H1 (cell line): ENCODE results near the gene HOXA11. TPM values are rescaled to one million over a fixed set of nuclear protein-coding genes. Genes with fewer than 3 reads are reported as not detected.
A peak's percentile ranks its signal among the peaks of the same experiment; 100 is the strongest.

Experiments used
- CTCF ChIA-PET: fragments of 300-600 bp; sonication (Branson Sonifier 250); formaldehyde crosslinking; loops from one replicate; lab custom pipeline; 2021; ENCODE audit not compliant: partially characterized antibody; lab: Charles Lee
- POLR2A ChIA-PET: fragments of 300-600 bp; sonication (Branson Sonifier 250); formaldehyde crosslinking; loops from one replicate; lab custom pipeline; 2021; ENCODE audit warnings: inconsistent platforms; ENCODE audit not compliant: partially characterized antibody; lab: Charles Lee
- DNase-seq, 2 experiments: peaks; one replicate each; pipeline versions ENCODE4 v3.0.0 to v3.0.0-alpha.2; 2010 to 2022; ENCODE audit warnings: low spot score in 2 of 2, low read depth in 1 of 2, mixed read lengths in 1 of 2
- FAIRE-seq: peaks from 2 replicates; lab custom pipeline; 2011; peaks lifted over from hg19 to GRCh38; lab: Jason Lieb, UNC
- H2AFZ ChIP-seq: 2 replicates; pipeline ENCODE4 v1.8.1; 2012; ENCODE audit warnings: low read length, inconsistent platforms
- H2AK5ac ChIP-seq: 2 replicates; pipeline ENCODE4 v1.6.1; 2013; ENCODE audit warnings: low read depth, low read length
- H2BK120ac ChIP-seq: replicated peaks from 2 replicates; pipeline ENCODE3; 2013; ENCODE audit warnings: low read depth, low read length, inconsistent platforms
- H2BK12ac ChIP-seq: 2 replicates; pipeline ENCODE4 v1.6.1; 2013; ENCODE audit warnings: low read depth, low read length
- H2BK15ac ChIP-seq: 2 replicates; pipeline ENCODE4 v1.6.1; 2013; ENCODE audit warnings: low read length
- H2BK20ac ChIP-seq: 2 replicates; pipeline ENCODE4 v1.6.1; 2013; ENCODE audit warnings: low read length
- H2BK5ac ChIP-seq: 2 replicates; pipeline ENCODE4 v1.6.1; 2013; ENCODE audit warnings: low read depth, low read length
- H3K14ac ChIP-seq: 2 replicates; pipeline ENCODE4 v1.6.1; 2013; ENCODE audit warnings: inconsistent platforms; ENCODE audit not compliant: insufficient read length
- H3K18ac ChIP-seq: 2 replicates; pipeline ENCODE4 v1.6.1; 2013; ENCODE audit warnings: low read length; ENCODE audit errors: extremely low read depth
- H3K23ac ChIP-seq: 2 replicates; pipeline ENCODE4 v1.6.1; 2013; ENCODE audit warnings: inconsistent platforms; ENCODE audit not compliant: insufficient read length
- H3K23me2 ChIP-seq: 2 replicates; pipeline ENCODE4 v1.6.1; 2013; ENCODE audit warnings: low read depth, low read length
- H3K27ac ChIP-seq: 2 replicates; pipeline ENCODE4 v1.6.1; 2011; ENCODE audit warnings: low read depth, low read length, inconsistent platforms
- H3K27me3 ChIP-seq, 4 experiments: replicated peaks in 1 of 4; 1 replicate in 1 of 4; 2 replicates in 3 of 4; pipeline versions ENCODE4 v1.6.1 to v1.8.1; 2011 to 2013; ENCODE audit warnings: low read length in 3 of 4, mild to moderate bottlenecking in 3 of 4, inconsistent platforms in 2 of 4, mixed read lengths in 2 of 4, moderate library complexity in 1 of 4; ENCODE audit not compliant: control insufficient read depth in 3 of 4, insufficient read depth in 3 of 4; ENCODE audit errors: extremely low read depth in 1 of 4
- H3K36me3 ChIP-seq, 4 experiments: 2 replicates each; pipeline versions ENCODE4 v1.6.1 to v1.8.1; 2011 to 2013; ENCODE audit warnings: mild to moderate bottlenecking in 4 of 4, low read length in 3 of 4, moderate library complexity in 2 of 4, control low read depth in 1 of 4, inconsistent platforms in 1 of 4; ENCODE audit not compliant: insufficient read depth in 4 of 4, control insufficient read depth in 2 of 4
- H3K4ac ChIP-seq: replicated peaks from 2 replicates; pipeline ENCODE3; 2013; ENCODE audit warnings: low read length, low read depth, mixed read lengths, inconsistent platforms; ENCODE audit not compliant: insufficient read length
- H3K4me1 ChIP-seq, 4 experiments: replicated peaks in 1 of 4; 1 replicate in 1 of 4; 2 replicates in 3 of 4; pipeline versions ENCODE4 v1.6.1 to v1.8.1; 2011 to 2013; ENCODE audit warnings: low read length in 3 of 4, inconsistent platforms in 2 of 4, mixed read lengths in 1 of 4; ENCODE audit not compliant: insufficient read depth in 4 of 4, control insufficient read depth in 3 of 4
- H3K4me2 ChIP-seq, 2 experiments: 2 replicates each; pipeline versions ENCODE4 v1.6.1 to v1.8.1; 2011 to 2013; ENCODE audit warnings: low read depth in 2 of 2, low read length in 2 of 2, control low read depth in 1 of 2, inconsistent platforms in 1 of 2, mild to moderate bottlenecking in 1 of 2; ENCODE audit not compliant: insufficient read depth in 1 of 2
- H3K4me3 ChIP-seq, 4 experiments: fragments of 200-600, 300-600 bp in 1 of 4; sonication (generic), shearing (Covaris generic), sonication (Bioruptor Twin) in 1 of 4; 2 replicates each; pipeline versions ENCODE4 v1.5.1 to v1.8.1; 2011 to 2016; ENCODE audit warnings: low read length in 4 of 4, low read depth in 3 of 4, control low read depth in 2 of 4, inconsistent platforms in 2 of 4, mild to moderate bottlenecking in 2 of 4, mixed read lengths in 1 of 4, moderate library complexity in 1 of 4; ENCODE audit not compliant: insufficient read depth in 2 of 4; ENCODE audit errors: extremely low read depth in 1 of 4
- H3K56ac ChIP-seq: replicated peaks from 2 replicates; pipeline ENCODE3; 2013; ENCODE audit warnings: low read depth, mild to moderate bottlenecking, mixed read lengths, low read length, inconsistent platforms; ENCODE audit not compliant: insufficient read length
- H3K79me1 ChIP-seq: 2 replicates; pipeline ENCODE4 v1.6.1; 2013; ENCODE audit warnings: low read depth, low read length, control low read depth
- H3K79me2 ChIP-seq, 2 experiments: 2 replicates each; pipeline versions ENCODE4 v1.6.1 to v1.8.1; 2012 to 2013; ENCODE audit warnings: low read length in 2 of 2, mild to moderate bottlenecking in 2 of 2, inconsistent platforms in 1 of 2; ENCODE audit not compliant: insufficient read depth in 2 of 2, control insufficient read depth in 1 of 2
- H3K9ac ChIP-seq, 4 experiments: replicated peaks in 1 of 4; 1 replicate in 1 of 4; 2 replicates in 3 of 4; pipeline versions ENCODE4 v1.6.1 to v1.8.1; 2011 to 2013; ENCODE audit warnings: low read depth in 3 of 4, low read length in 3 of 4, control low read depth in 2 of 4, mild to moderate bottlenecking in 2 of 4, moderate library complexity in 2 of 4, inconsistent platforms in 1 of 4; ENCODE audit errors: extremely low read depth in 1 of 4
- H3K9me3 ChIP-seq, 2 experiments: 2 replicates each; pipeline versions ENCODE4 v1.6.1 to v1.8.1; 2012 to 2013; ENCODE audit warnings: mild to moderate bottlenecking in 2 of 2, moderate library complexity in 2 of 2, control low read depth in 1 of 2, inconsistent platforms in 1 of 2, low read depth in 1 of 2, low read length in 1 of 2, mixed read lengths in 1 of 2; ENCODE audit not compliant: insufficient read depth in 2 of 2
- H4K20me1 ChIP-seq, 2 experiments: replicated peaks in 1 of 2; 2 replicates each; pipeline versions ENCODE3 to v1.8.1; 2011 to 2013; ENCODE audit warnings: inconsistent platforms in 2 of 2, low read length in 2 of 2, mild to moderate bottlenecking in 1 of 2; ENCODE audit not compliant: insufficient read depth in 2 of 2, control insufficient read depth in 1 of 2
- H4K5ac ChIP-seq: 2 replicates; pipeline ENCODE4 v1.6.1; 2013; ENCODE audit warnings: low read length, low read depth, mixed read lengths, inconsistent platforms; ENCODE audit not compliant: insufficient read length
- H4K8ac ChIP-seq: 2 replicates; pipeline ENCODE4 v1.8.0; 2013; ENCODE audit warnings: mild to moderate bottlenecking, moderate library complexity, low read length, inconsistent platforms; ENCODE audit not compliant: insufficient read depth; ENCODE audit errors: extremely low read depth
- H4K91ac ChIP-seq: replicated peaks from 2 replicates; pipeline ENCODE3; 2013; ENCODE audit warnings: low read length, mixed read lengths, inconsistent platforms; ENCODE audit not compliant: insufficient read length
- ASH2L ChIP-seq: fragments of 200-600, 300-600 bp; sonication (generic); IDR thresholded peaks from one replicate; pipeline ENCODE4 v1.7.1; 2017; ENCODE audit warnings: low read length
- CBX8 ChIP-seq: fragments of 300-800, 300-1000 bp; sonication (generic); IDR thresholded peaks from 2 replicates; pipeline ENCODE4 v1.7.1; 2016; ENCODE audit warnings: low read depth, low read length, borderline replicate concordance
- CHD1 ChIP-seq: IDR thresholded peaks from 2 replicates; pipeline ENCODE4 v1.6.1; 2012; ENCODE audit warnings: low read depth, low read length, improper control_type of control experiment
- CTCF ChIP-seq, 3 experiments: IDR thresholded peaks; 1 replicate in 2 of 3; 2 replicates in 1 of 3; pipeline versions ENCODE4 v1.5.1 to v1.6.1; 2011; ENCODE audit warnings: low read length in 3 of 3, mild to moderate bottlenecking in 3 of 3, inconsistent platforms in 2 of 3, low read depth in 1 of 3, moderate library complexity in 1 of 3; ENCODE audit not compliant: insufficient read depth in 1 of 3; ENCODE audit errors: control extremely low read depth in 1 of 3
- NANOG ChIP-seq: IDR thresholded peaks from 2 replicates; pipeline ENCODE4 v1.6.1; 2011; ENCODE audit warnings: low read length, low read depth, mild to moderate bottlenecking, inconsistent platforms; ENCODE audit not compliant: insufficient read depth, poor library complexity, severe bottlenecking
- NRF1 ChIP-seq: IDR thresholded peaks from 2 replicates; pipeline ENCODE4 v1.6.1; 2011; ENCODE audit warnings: mild to moderate bottlenecking, low read depth, low read length, improper control_type of control experiment
- RAD21 ChIP-seq, 2 experiments: IDR thresholded peaks in 1 of 2; conservative IDR thresholded peaks in 1 of 2; 2 replicates each; pipeline ENCODE4 v1.6.1; 2011; ENCODE audit warnings: low read depth in 2 of 2, low read length in 2 of 2, improper control_type of control experiment in 1 of 2, inconsistent platforms in 1 of 2, mild to moderate bottlenecking in 1 of 2, moderate library complexity in 1 of 2
- SIN3A ChIP-seq, 2 experiments: IDR thresholded peaks in 1 of 2; conservative IDR thresholded peaks in 1 of 2; 2 replicates each; pipeline ENCODE4 v1.6.1; 2011 to 2012; ENCODE audit warnings: low read length in 2 of 2, improper control_type of control experiment in 1 of 2, low read depth in 1 of 2, mild to moderate bottlenecking in 1 of 2
- whole genome bisulfite sequencing, 2 experiments: shearing (Covaris generic) in 1 of 2; methylation state at CpG; one replicate each; pipeline versions ENCODE4 v1.1.6 to v1.1.7; 2013 to 2015; ENCODE audit warnings: low lambda C conversion rate in 2 of 2, mixed read lengths in 2 of 2, inconsistent platforms in 1 of 2, low coverage in 1 of 2, missing lambda C conversion rate in 1 of 2; ENCODE audit not compliant: insufficient replicate concordance in 2 of 2, insufficient coverage in 1 of 2, insufficient read length in 1 of 2; ENCODE audit errors: extremely low coverage in 1 of 2, missing lambda C conversion rate in 1 of 2; 5-methylcytosine and 5-hydroxymethylcytosine counted together
- polyA plus RNA-seq, 7 experiments: library from polyadenylated mRNA; depleted of rRNA in 3 of 7; stranded (reverse) in 5 of 7; unstranded in 2 of 7; fragments of >200 nt in 5 of 7; fragments of 200-250 nt in 2 of 7; gene quantifications; 1 replicate in 5 of 7; 2 replicates in 1 of 7; 4 replicates in 1 of 7; pipeline versions ENCODE4 v1.2.1 to v1.2.3, GENCODE V29; 2011 to 2013; ENCODE audit warnings: missing spikeins in 2 of 7, mixed read lengths in 2 of 7
- total RNA-seq: library from RNA; stranded (reverse); fragmentation: NEBNext Ultra II Directional; extraction: Animal tissue kit (Norgen Biotek cat#: 25700); gene quantifications from 2 replicates; pipeline ENCODE4 v1.2.1, GENCODE V29; 2021

The HOXA11 gene
- total and polyA plus RNA-seq, 2 of the 8 experiments (the other 6 are each of a cell fraction or from before 2014, with no cell fraction given), result not detected

GRCh38 chr7:27157702-27158431, 27.2 kb downstream of the HOXA11 start:
- CTCF ChIA-PET, result interaction anchor here (1.1 to 2.0 kb wide), 11 partner anchors 8 to 52 kb away, joined by 3 to 16 read pairs (median 5); partner anchors contain the start of gene HOXA5
- Histone ChIP-seq H4K91ac (no peak overlapping the region), H2AK5ac (no peak overlapping the region), H2BK15ac (no peak overlapping the region), H3K27ac (no peak overlapping the region), H3K9ac (no peak overlapping the region), H3K79me2 (no peaks in the 10 kb centered on the region), H2BK12ac (no peak overlapping the region), H3K4ac (no peak overlapping the region), H2BK20ac (no peak overlapping the region), H4K20me1 (peaks cover 22 to 35% of the 10 kb centered on the region in 2 experiments), H3K18ac (no peak overlapping the region), H2AFZ (no peak overlapping the region), H3K9me3 (peaks cover 0 to 10% of the 10 kb centered on the region in 2 experiments; a peak in 1 of 4 replicates), H2BK120ac (no peak overlapping the region), H3K56ac (no peak overlapping the region), H3K14ac (no peak overlapping the region), H3K23me2 (no peaks in the 10 kb centered on the region), H3K23ac (no peak overlapping the region), H4K5ac (no peak overlapping the region), H3K79me1 (no peaks in the 10 kb centered on the region), H3K4me2 (no peak overlapping the region; a peak in 1 of 4 replicates), H2BK5ac (no peak overlapping the region), H3K36me3 (peaks cover 0 to 24% (median 0%) of the 10 kb centered on the region in 4 experiments; a peak in 1 of 8 replicates), H3K4me3 (no peak overlapping the region), H4K8ac (no peak overlapping the region), H3K27me3 (peaks cover 98 to 100% (median 99%) of the 10 kb centered on the region in 4 experiments), H3K4me1 (peaks cover 0 to 2% (median 0%) of the 10 kb centered on the region in 4 experiments; a peak in 3 of 7 replicates)
- 25% methylated on average over 22 of the region's 30 CpGs; no CpG with 5 or more reads in 1 of the 2 experiments for WGBS, 2 experiments
- peak in 1 of 2 experiments; percentile 47 for DNase-seq
- POLR2A ChIA-PET, result no interaction called here
- no peak for FAIRE-seq
- TF ChIP-seq CHD1 (no peak), NRF1 (no peak), SIN3A (conservative IDR thresholded peaks at IDR 0.05 in 1 of 2, IDR thresholded peaks at IDR 0.05 in 1 of 2; ENCODE audit: low read depth in 1 of 2, low read length in 2 of 2) (no peak), ASH2L (no peak), NANOG (no peak), CTCF (IDR thresholded peaks at IDR 0.05; ENCODE audit: control extremely low read depth in 1 of 3, insufficient read depth in 1 of 3, low read depth in 1 of 3, low read length in 3 of 3) (no peak), RAD21 (IDR thresholded peaks at IDR 0.05 in 1 of 2, conservative IDR thresholded peaks at IDR 0.05 in 1 of 2; ENCODE audit: low read depth in 2 of 2, low read length in 2 of 2) (no peak), CBX8 (0 out of 2 replicates have a peak, but pooled peaks have one; percentile 32)
